ENCODE measurements around the gene TRAF6. TPM values are rescaled to one million over a fixed set of nuclear protein-coding genes. Genes with fewer than 3 reads are reported as not detected.

Gene TRAF6
- total and polyA plus RNA-seq, 11 donors, result 2.7 to 17.4 (median 12.8) TPM

- 95 to 100% (median 96%) methylated on average over 4 of the region's 4 CpGs for WGBS, 4 donors
- Histone ChIP-seq H3K4me1 (peaks cover 0 to 17% (median 12%) of the 10 kb centered on the region in 12 donors), H3K36me3 (peaks cover 0 to 16% (median 4%) of the 10 kb centered on the region in 9 donors), H3K9me3 (no peaks in the 10 kb centered on the region), H3K27me3 (no peaks in the 10 kb centered on the region), H3K4me3 (no peak overlapping the region), H3K27ac (no peak overlapping the region)
- ATAC-seq, result no peak
- intact Hi-C loops (cut with DNase I), result no loop called here
- no peak for DNase-seq
- TF ChIP-seq CTCF (IDR thresholded peaks at IDR 0.05) (no peak), POLR2A (IDR thresholded peaks at IDR 0.05) (no peak)
Measured at GRCh38 chr11:36465449-36466163, 44.5 kb downstream of the TRAF6 start.

GRCh38 chr11:36464720-36465119 lies 45.4 kb downstream of the TRAF6 start:
- 79 to 98% (median 97%) methylated on average over 3 of the region's 3 CpGs for WGBS, 4 donors
- intact Hi-C loops (cut with DNase I), result no loop called here

DNA sequence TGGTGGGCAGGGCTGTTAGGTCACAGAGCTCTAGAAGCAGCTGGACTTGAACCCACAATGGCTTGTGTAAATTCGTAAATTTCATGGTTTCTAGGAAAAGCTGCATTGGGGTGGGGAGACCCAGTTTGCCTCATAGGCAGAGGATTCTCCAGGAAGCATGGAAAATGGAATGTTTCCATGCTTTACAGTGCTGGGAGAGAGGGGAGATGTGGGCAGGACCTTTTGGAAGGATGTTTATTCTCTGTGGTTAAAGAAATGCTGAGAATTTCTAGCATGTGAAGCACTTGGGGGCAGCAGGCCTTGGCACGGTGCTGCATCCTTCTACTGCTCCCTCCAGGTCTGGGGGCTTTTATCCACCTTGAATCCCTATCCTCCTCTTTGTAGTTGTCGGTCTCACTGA lies 46.3 kb downstream of the TRAF6 start:
- Histone ChIP-seq H3K4me1 (no peaks in the 10 kb centered on the region), H3K4me3 (no peak overlapping the region), H3K36me3 (peaks cover 0 to 24% (median 4%) of the 10 kb centered on the region in 9 donors), H3K27ac (no peak overlapping the region), H3K9me3 (no peaks in the 10 kb centered on the region), H3K27me3 (no peaks in the 10 kb centered on the region)
- no peak for ATAC-seq
- intact Hi-C loops (cut with DNase I), result no loop called here
- WGBS, 4 donors, result 63 to 88% (median 79%) methylated on average over 3 of the region's 3 CpGs
- no peak for DNase-seq
- no peak for TF ChIP-seq CTCF (IDR thresholded peaks at IDR 0.05)
- no peak for TF ChIP-seq POLR2A (IDR thresholded peaks at IDR 0.05)

More at GRCh38 chr11:36464720-36465119, 45.4 kb downstream of the TRAF6 start:
- no peaks in the 10 kb centered on the region for H3K27me3 ChIP-seq
- H3K4me1 ChIP-seq, result peaks cover 0 to 8% (median 6%) of the 10 kb centered on the region in 12 donors
- no peaks in the 10 kb centered on the region for H3K9me3 ChIP-seq
- DNase-seq (no peak), ATAC-seq (no peak)
- no peak for TF ChIP-seq CTCF (IDR thresholded peaks at IDR 0.05)
- TF ChIP-seq POLR2A (IDR thresholded peaks at IDR 0.05), result no peak
- H3K4me3 ChIP-seq, result no peak overlapping the region
- no peak overlapping the region for H3K27ac ChIP-seq
- peaks cover 0 to 16% (median 4%) of the 10 kb centered on the region in 9 donors for H3K36me3 ChIP-seq

GRCh38 chr11:36462321-36462720 lies 47.8 kb downstream of the TRAF6 start:
- ATAC-seq, result no peak
- H3K27me3 ChIP-seq, result no peaks in the 10 kb centered on the region
- H3K9me3 ChIP-seq, result no peaks in the 10 kb centered on the region
- H3K4me1 ChIP-seq, result peaks cover 0 to under 1% (median 0%) of the 10 kb centered on the region in 12 donors
- H3K4me3 ChIP-seq, result no peak overlapping the region
- no peak overlapping the region for H3K27ac ChIP-seq
- TF ChIP-seq CTCF (IDR thresholded peaks at IDR 0.05) (no peak), POLR2A (IDR thresholded peaks at IDR 0.05) (no peak)
- H3K36me3 ChIP-seq, result peaks cover 0 to 24% (median 4%) of the 10 kb centered on the region in 9 donors
- intact Hi-C loops (cut with DNase I), result no loop called here
- 96 to 98% (median 97%) methylated on average over 11 to 15 of the region's 15 CpGs for WGBS, 4 donors
- no peak for DNase-seq

Data from heart left ventricle (tissue), 16 donors.